B cell (primary cell): ENCODE data around the gene GAK. TPM values are rescaled to one million over a fixed set of nuclear protein-coding genes. Genes with fewer than 3 reads are reported as not detected.
A peak's percentile ranks its signal among the peaks of the same experiment; 100 is the strongest.

Experiments
- ATAC-seq: fragments of 200-7000 bp; cut with Tn5 transposase; one replicate; pipeline ENCODE4 v1.10.0; 2021; ENCODE audit warnings: low read depth, mild to moderate bottlenecking, moderate number of reproducible peaks, moderate library complexity
- CTCF ChIA-PET: fragments of 350-600 bp; sonication (Branson Sonifier 250); formaldehyde crosslinking; loops from one replicate; lab custom pipeline; 2021; ENCODE audit warnings: antibody characterized with exemption, inconsistent platforms; lab: Charles Lee
- POLR2A ChIA-PET: fragments of 350-600 bp; sonication (Branson Sonifier 250); formaldehyde crosslinking; loops from one replicate; lab custom pipeline; 2021; ENCODE audit warnings: antibody characterized with exemption; lab: Charles Lee
- DNase-seq: peaks from one replicate; pipeline ENCODE4 v3.0.0; 2013
- H2AFZ ChIP-seq: 2 replicates; pipeline ENCODE4 v1.6.1; 2012; ENCODE audit warnings: mild to moderate bottlenecking, low read depth, low read length; ENCODE audit not compliant: insufficient read depth, poor library complexity, severe bottlenecking
- H3K27ac ChIP-seq, 2 donors: 1 replicate in 1 of 2; 2 replicates in 1 of 2; pipeline ENCODE4 v1.5.1; 2012 to 2013; ENCODE audit warnings: low read length in 2 of 2, mild to moderate bottlenecking in 2 of 2, moderate library complexity in 1 of 2
- H3K27me3 ChIP-seq, 4 experiments: fragments of 200-600 bp in 1 of 4; sonication (generic) in 1 of 4; replicated peaks in 1 of 4; 1 replicate in 2 of 4; 2 replicates in 2 of 4; pipeline versions ENCODE4 v1.6.1 to v1.7.0; 2013 to 2016; ENCODE audit warnings: low read length in 3 of 4, mild to moderate bottlenecking in 2 of 4, mixed read lengths in 1 of 4, moderate library complexity in 1 of 4; ENCODE audit not compliant: insufficient read depth in 4 of 4, control insufficient read depth in 3 of 4; ENCODE audit errors: control extremely low read depth in 1 of 4
- H3K36me3 ChIP-seq, 2 experiments: replicated peaks in 1 of 2; 1 replicate in 1 of 2; 2 replicates in 1 of 2; pipeline versions ENCODE4 v1.6.1 to v1.7.1; 2013; ENCODE audit warnings: low read length in 1 of 2; ENCODE audit not compliant: insufficient read depth in 2 of 2, control insufficient read depth in 1 of 2; ENCODE audit errors: control extremely low read depth in 1 of 2, extremely low read depth in 1 of 2
- H3K4me1 ChIP-seq, 2 donors: fragments of 200-600 bp in 1 of 2; sonication (generic) in 1 of 2; 1 replicate in 1 of 2; 2 replicates in 1 of 2; pipeline versions ENCODE4 v1.5.1 to v1.6.1; 2013 to 2017; ENCODE audit warnings: low read length in 2 of 2; ENCODE audit not compliant: control insufficient read depth in 2 of 2, insufficient read depth in 2 of 2
- H3K4me2 ChIP-seq: replicated peaks from 2 replicates; pipeline ENCODE3; 2012; ENCODE audit warnings: mild to moderate bottlenecking, low read depth, low read length; ENCODE audit not compliant: poor library complexity, severe bottlenecking
- H3K4me3 ChIP-seq, 5 experiments: fragments of 200-600 bp in 1 of 5; sonication (generic) in 1 of 5; 1 replicate in 3 of 5; 2 replicates in 2 of 5; pipeline versions ENCODE4 v1.5.1 to v1.7.0; 2011 to 2016; ENCODE audit warnings: low read length in 4 of 5, mild to moderate bottlenecking in 4 of 5, low read depth in 2 of 5, control low read depth in 1 of 5, moderate library complexity in 1 of 5; ENCODE audit not compliant: insufficient read depth in 1 of 5; ENCODE audit errors: control extremely low read depth in 1 of 5, extremely low read depth in 1 of 5
- H3K79me2 ChIP-seq: fragments of 200-600 bp; sonication (generic); one replicate; pipeline ENCODE4 v1.6.0; 2016; ENCODE audit warnings: low read length; ENCODE audit not compliant: control insufficient read depth, insufficient read depth
- H3K9ac ChIP-seq: fragments of 200-600 bp; sonication (generic); 2 replicates; pipeline ENCODE4 v1.6.1; 2017; ENCODE audit warnings: mild to moderate bottlenecking, low read length, moderate library complexity
- H3K9me3 ChIP-seq, 3 donors: one replicate each; pipeline versions ENCODE4 v1.6.1 to v1.7.1; 2013; ENCODE audit warnings: low read length in 2 of 3; ENCODE audit not compliant: control insufficient read depth in 2 of 3, insufficient read depth in 1 of 3; ENCODE audit errors: control extremely low read depth in 1 of 3
- H4K20me1 ChIP-seq: 2 replicates; pipeline ENCODE4 v1.6.0; 2012; ENCODE audit warnings: mild to moderate bottlenecking, low read length; ENCODE audit not compliant: insufficient read depth, control insufficient read depth, poor library complexity, severe bottlenecking
- H3K27ac Mint-ChIP-seq: one replicate; pipeline ENCODE4 v1.8.0; 2021; ENCODE audit warnings: mixed read lengths
- H3K27me3 Mint-ChIP-seq: one replicate; pipeline ENCODE4 v1.8.0; 2021; ENCODE audit warnings: mixed read lengths
- H3K4me1 Mint-ChIP-seq: one replicate; pipeline ENCODE4 v1.8.0; 2021; ENCODE audit warnings: mixed read lengths
- H3K4me3 Mint-ChIP-seq: one replicate; pipeline ENCODE4 v1.8.0; 2021; ENCODE audit warnings: mixed read lengths
- H3K9me3 Mint-ChIP-seq: one replicate; pipeline ENCODE4 v1.8.0; 2022; ENCODE audit warnings: mixed read lengths; ENCODE audit not compliant: insufficient read depth
- EZH2 ChIP-seq: IDR thresholded peaks from 2 replicates; pipeline ENCODE4 v1.6.1; 2012; ENCODE audit warnings: borderline replicate concordance, low read depth, mild to moderate bottlenecking, moderate library complexity, low read length; ENCODE audit not compliant: insufficient read depth, poor library complexity, severe bottlenecking
- WGBS: methylation state at CpG from one replicate; pipeline ENCODE4 v1.1.5; 2013; ENCODE audit warnings: missing lambda C conversion rate; ENCODE audit not compliant: insufficient coverage; 5-methylcytosine and 5-hydroxymethylcytosine counted together
- intact Hi-C: fragments of 100-400 bp; cut with micrococcal nuclease; formaldehyde crosslinking; loops from one replicate; pipeline ENCODE4 v1.10.0; 2022
- polyA plus RNA-seq: library from polyadenylated mRNA; depleted of rRNA; stranded (reverse); fragments of >200 nt; gene quantifications from 2 replicates; pipeline ENCODE4 v1.2.3, GENCODE V29; 2012
- total RNA-seq, 2 donors: library from RNA; stranded (reverse); fragments of 120-200 nt in 1 of 2; gene quantifications; 1 replicate in 1 of 2; 2 replicates in 1 of 2; pipeline versions ENCODE4 v1.2.3 to v1.2.4, GENCODE V29; 2013 to 2022
- TF ChIP-seq, protein P1 (sequence below): fragments of 200-600 bp; IDR thresholded peaks from one replicate; pipeline ENCODE4 v1.8.0; 2022; ENCODE audit warnings: antibody characterized with exemption, mild to moderate bottlenecking

GAK gene
- total and polyA plus RNA-seq, 2 donors (not counting 1 experiment from before 2014, with no cell fraction given), result 113 to 283 TPM

DNA sequence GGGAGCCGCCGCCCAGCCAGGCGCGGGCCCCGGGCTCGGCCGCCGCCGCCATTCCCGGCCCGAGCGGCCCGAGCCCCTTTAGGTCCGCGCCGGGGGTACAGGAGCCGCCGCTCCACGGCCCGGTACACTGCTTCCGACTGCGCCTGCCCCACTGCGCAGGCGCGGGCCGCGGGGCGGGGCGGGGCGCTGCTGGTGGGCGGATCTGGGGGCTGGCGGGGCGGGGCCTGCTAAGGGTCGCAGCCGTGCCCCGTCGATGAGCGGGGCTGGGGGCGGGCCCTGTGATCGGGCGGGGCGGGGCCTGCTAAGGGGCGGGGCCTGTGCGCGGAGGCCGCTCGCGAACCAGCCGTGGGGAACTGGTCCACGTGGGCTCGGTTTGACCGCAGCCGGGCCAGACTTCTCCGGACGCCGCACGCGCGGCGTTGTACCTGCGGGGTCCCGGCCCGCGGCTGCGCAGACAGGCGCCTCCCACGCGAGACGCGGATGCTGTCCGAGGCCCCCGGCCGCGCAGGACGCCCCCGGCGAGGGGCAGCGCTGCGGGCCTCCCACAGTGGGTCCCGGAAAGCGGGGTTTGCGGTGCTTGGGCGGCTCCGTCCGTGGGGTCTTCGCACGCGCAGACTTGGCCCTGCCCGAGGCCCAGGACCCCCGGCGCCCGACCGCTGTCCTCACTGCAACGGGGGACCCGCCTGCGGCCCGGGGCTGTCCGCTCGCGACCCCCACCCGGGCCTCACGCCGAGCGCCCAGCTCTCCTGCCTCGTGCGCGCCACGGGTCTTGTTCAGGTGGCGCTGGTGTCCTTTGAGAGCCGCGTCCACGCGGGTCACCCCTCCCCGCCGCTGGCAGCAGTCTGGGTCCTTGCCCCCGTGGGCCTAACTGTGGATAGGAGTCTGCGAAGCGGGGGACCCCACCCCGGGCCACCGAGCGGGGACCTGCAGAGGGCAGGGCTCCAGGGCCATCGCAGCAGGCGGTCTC, 41.6 kb upstream of the GAK start, which contains the start of gene DGKQ:
Gene DGKQ (minus strand): TSS at position 139 of the 967 bp plus-strand sequence. CDS start 87 bp downstream, at position 52.
- Histone ChIP-seq H3K27ac (no peak within 1 kb of the TSS), H2AFZ (peak within 1 kb of the TSS; percentile 83), H3K4me1 (peaks cover 10 to 17% of the 10 kb centered on the region in 2 donors), H3K79me2 (peaks cover 24% of the 10 kb centered on the region), H3K4me2 (peak within 1 kb of the TSS; percentile 99), H4K20me1 (peaks cover 47% of the 10 kb centered on the region), H3K4me3 (peak within 1 kb of the TSS; percentile 23 to 76 (median 66)), H3K9ac (peak within 1 kb of the TSS; percentile 82), H3K36me3 (no peaks in the 10 kb centered on the region), H3K9me3 (peaks cover 0 to 15% (median 0%) of the 10 kb centered on the region in 3 donors), H3K27me3 (peaks cover 0 to under 1% (median 0%) of the 10 kb centered on the region in 4 experiments)
- Mint-ChIP-seq H3K4me3 (peak within 1 kb of the TSS; percentile 61), H3K4me1 (peaks cover 9% of the 10 kb centered on the region), H3K9me3 (no peaks in the 10 kb centered on the region), H3K27ac (peak within 1 kb of the TSS; percentile 41), H3K27me3 (no peaks in the 10 kb centered on the region)
- intact Hi-C loops, result loop anchor here (1.0 kb wide), 5 partner anchors 14 to 192 kb away; partner anchors contain the start of genes GAK, IDUA and TMEM175
- ATAC-seq, result peak; percentile 99
- WGBS, result 27% methylated on average over 123 of the region's 123 CpGs
- peak; percentile 92 for DNase-seq
- POLR2A ChIA-PET, result interaction anchor here (0.6 kb wide), 2 partner anchors 22 to 26 kb away, joined by 3 read pairs; no protein-coding TSS in a partner anchor
- TF ChIP-seq, protein P1, sequence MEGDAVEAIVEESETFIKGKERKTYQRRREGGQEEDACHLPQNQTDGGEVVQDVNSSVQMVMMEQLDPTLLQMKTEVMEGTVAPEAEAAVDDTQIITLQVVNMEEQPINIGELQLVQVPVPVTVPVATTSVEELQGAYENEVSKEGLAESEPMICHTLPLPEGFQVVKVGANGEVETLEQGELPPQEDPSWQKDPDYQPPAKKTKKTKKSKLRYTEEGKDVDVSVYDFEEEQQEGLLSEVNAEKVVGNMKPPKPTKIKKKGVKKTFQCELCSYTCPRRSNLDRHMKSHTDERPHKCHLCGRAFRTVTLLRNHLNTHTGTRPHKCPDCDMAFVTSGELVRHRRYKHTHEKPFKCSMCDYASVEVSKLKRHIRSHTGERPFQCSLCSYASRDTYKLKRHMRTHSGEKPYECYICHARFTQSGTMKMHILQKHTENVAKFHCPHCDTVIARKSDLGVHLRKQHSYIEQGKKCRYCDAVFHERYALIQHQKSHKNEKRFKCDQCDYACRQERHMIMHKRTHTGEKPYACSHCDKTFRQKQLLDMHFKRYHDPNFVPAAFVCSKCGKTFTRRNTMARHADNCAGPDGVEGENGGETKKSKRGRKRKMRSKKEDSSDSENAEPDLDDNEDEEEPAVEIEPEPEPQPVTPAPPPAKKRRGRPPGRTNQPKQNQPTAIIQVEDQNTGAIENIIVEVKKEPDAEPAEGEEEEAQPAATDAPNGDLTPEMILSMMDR, result no peak
- no peak for TF ChIP-seq EZH2
- CTCF ChIA-PET, result interaction anchor here (1.5 kb wide), 1 partner anchor 13 kb away, joined by 5 read pairs; the partner anchor contains the start of gene IDUA
